Naive thymus-derived CD4-positive, alpha-beta T cell (primary cell): ENCODE data around the gene RSRC1. TPM values are rescaled to one million over a fixed set of nuclear protein-coding genes. Genes with fewer than 3 reads are reported as not detected.

Experiments used
- ATAC-seq: fragments of 150-1000 bp; cut with Tn5 transposase; 2 replicates; pipeline ENCODE4 v1.10.0; 2021; ENCODE audit warnings: mild to moderate bottlenecking, moderate library complexity
- CTCF ChIA-PET: fragments of 350-600 bp; sonication (Branson Sonifier 250); formaldehyde crosslinking; loops from one replicate; lab custom pipeline; 2021; ENCODE audit warnings: antibody characterized with exemption; lab: Charles Lee
- POLR2A ChIA-PET: fragments of 350-600 bp; sonication (Branson Sonifier 250); formaldehyde crosslinking; loops from one replicate; lab custom pipeline; 2021; ENCODE audit warnings: antibody characterized with exemption, inconsistent platforms; lab: Charles Lee
- DNase-seq, 9 donors: peaks; one replicate each; pipeline versions ENCODE4 v3.0.0 to v3.0.0-alpha.2; 2020 to 2022; ENCODE audit warnings: mixed read lengths in 1 of 9
- H3K27ac ChIP-seq: one replicate; pipeline ENCODE4 v1.7.0; 2013; ENCODE audit warnings: mild to moderate bottlenecking, low read depth, low read length, moderate library complexity
- H3K27me3 ChIP-seq, 2 donors: one replicate each; pipeline ENCODE4 v1.7.0; 2013; ENCODE audit warnings: low read length in 2 of 2, mild to moderate bottlenecking in 2 of 2, moderate library complexity in 2 of 2; ENCODE audit not compliant: control insufficient read depth in 2 of 2, insufficient read depth in 2 of 2
- H3K36me3 ChIP-seq, 3 experiments: 1 replicate in 2 of 3; 2 replicates in 1 of 3; pipeline ENCODE4 v1.7.0; 2013; ENCODE audit warnings: low read length in 3 of 3, mild to moderate bottlenecking in 3 of 3, moderate library complexity in 1 of 3; ENCODE audit not compliant: insufficient read depth in 3 of 3, control insufficient read depth in 2 of 3
- H3K4me1 ChIP-seq, 2 donors: one replicate each; pipeline ENCODE4 v1.7.0; 2013; ENCODE audit warnings: low read length in 2 of 2, mild to moderate bottlenecking in 2 of 2, moderate library complexity in 1 of 2; ENCODE audit not compliant: control insufficient read depth in 2 of 2, insufficient read depth in 2 of 2
- H3K4me3 ChIP-seq: 2 replicates; pipeline ENCODE4 v1.7.0; 2013; ENCODE audit warnings: mild to moderate bottlenecking, low read length
- H3K9me3 ChIP-seq, 3 experiments: 1 replicate in 2 of 3; 2 replicates in 1 of 3; pipeline ENCODE4 v1.7.0; 2013; ENCODE audit warnings: low read length in 3 of 3; ENCODE audit not compliant: control insufficient read depth in 2 of 3
- H3K27ac Mint-ChIP-seq, 9 donors: one replicate each; pipeline ENCODE4 v1.8.0; 2020 to 2022; ENCODE audit warnings: mixed read lengths in 9 of 9, mild to moderate bottlenecking in 8 of 9, moderate library complexity in 5 of 9, inconsistent platforms in 2 of 9
- H3K27me3 Mint-ChIP-seq, 5 donors: one replicate each; pipeline ENCODE4 v1.8.0; 2021 to 2022; ENCODE audit warnings: mixed read lengths in 5 of 5, mild to moderate bottlenecking in 1 of 5
- H3K36me3 Mint-ChIP-seq, 5 donors: one replicate each; pipeline ENCODE4 v1.8.0; 2020 to 2022; ENCODE audit warnings: mixed read lengths in 5 of 5, mild to moderate bottlenecking in 3 of 5, inconsistent platforms in 1 of 5
- H3K4me1 Mint-ChIP-seq, 7 donors: one replicate each; pipeline ENCODE4 v1.8.0; 2020 to 2022; ENCODE audit warnings: mixed read lengths in 7 of 7, mild to moderate bottlenecking in 3 of 7, inconsistent platforms in 1 of 7
- H3K4me3 Mint-ChIP-seq, 10 donors: one replicate each; pipeline ENCODE4 v1.8.0; 2020 to 2022; ENCODE audit warnings: mild to moderate bottlenecking in 10 of 10, mixed read lengths in 10 of 10, moderate library complexity in 6 of 10, inconsistent platforms in 2 of 10
- H3K9me3 Mint-ChIP-seq, 11 donors: one replicate each; pipeline ENCODE4 v1.8.0; 2020 to 2022; ENCODE audit warnings: mixed read lengths in 11 of 11, mild to moderate bottlenecking in 4 of 11, inconsistent platforms in 1 of 11, moderate library complexity in 1 of 11
- intact Hi-C, 2 donors: fragments of 100-400 bp; cut with micrococcal nuclease; formaldehyde crosslinking; loops; one replicate each; pipeline ENCODE4 v1.15.1; 2023
- polyA plus RNA-seq, 2 donors: library from polyadenylated mRNA; unstranded; fragments of 300-500 nt; fragmentation: Illumina TruSeq; gene quantifications; one replicate each; pipeline ENCODE4 v1.2.3, GENCODE V29; 2021
- total RNA-seq, 6 experiments: library from RNA in 5 of 6; stranded (reverse) in 5 of 6; gene quantifications; 1 replicate in 5 of 6; 2 replicates in 1 of 6; pipeline ENCODE4 v1.2.3 and lab custom pipeline; 2021 to 2026

RSRC1 gene
- total and polyA plus RNA-seq, 7 experiments from 2014 or later: 30.0 to 45.0 (median 37.4) TPM

- H3K9me3 ChIP-seq: no peaks in the 10 kb centered on the region
- DNase-seq (no peak), ATAC-seq (no peak)
- Mint-ChIP-seq H3K4me3 (no peak overlapping the region), H3K27me3 (no peaks in the 10 kb centered on the region), H3K36me3 (peaks cover 21 to 87% (median 80%) of the 10 kb centered on the region in 5 donors), H3K9me3 (peaks cover 12 to 89% (median 37%) of the 10 kb centered on the region in 11 donors), H3K4me1 (peaks cover 0 to 19% (median 6%) of the 10 kb centered on the region in 7 donors), H3K27ac (no peak overlapping the region)
- CTCF ChIA-PET: no interaction called here
- POLR2A ChIA-PET: no interaction called here
- H3K27me3 ChIP-seq: no peaks in the 10 kb centered on the region
- H3K27ac ChIP-seq: no peak overlapping the region
- no peaks in the 10 kb centered on the region for H3K4me1 ChIP-seq
- intact Hi-C loops: no loop called here
- H3K36me3 ChIP-seq: no peaks in the 10 kb centered on the region
- H3K4me3 ChIP-seq: no peak overlapping the region
Measured at GRCh38 chr3:158247288-158247687, 137.4 kb downstream of the RSRC1 start.

DNA sequence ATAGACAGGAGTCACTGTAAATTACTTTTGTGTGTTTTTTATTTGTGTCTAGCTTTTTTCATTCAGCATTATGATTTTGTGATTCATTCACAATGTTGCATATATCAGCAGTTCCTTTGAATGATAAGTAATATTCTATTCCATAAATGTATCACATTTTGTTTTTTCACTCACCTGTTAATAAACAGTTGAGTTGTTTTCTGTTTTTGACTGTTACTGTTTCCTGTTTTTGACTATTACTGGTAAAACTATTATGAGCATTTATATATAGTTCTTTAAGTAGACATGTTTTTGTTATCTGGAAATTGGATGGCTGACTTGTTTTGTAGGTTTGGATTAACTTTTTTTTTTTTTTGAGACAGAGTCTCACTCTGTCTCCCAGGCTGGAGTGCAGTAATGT is 138.4 kb downstream of the RSRC1 start:
- DNase-seq (no peak), ATAC-seq (no peak)
- Mint-ChIP-seq H3K9me3 (peaks cover 12 to 89% (median 42%) of the 10 kb centered on the region in 11 donors), H3K36me3 (peaks cover 27 to 87% (median 83%) of the 10 kb centered on the region in 5 donors), H3K27me3 (no peaks in the 10 kb centered on the region), H3K4me1 (peaks cover 0 to 24% (median 6%) of the 10 kb centered on the region in 7 donors), H3K4me3 (no peak overlapping the region), H3K27ac (no peak overlapping the region)
- intact Hi-C loops: no loop called here
- H3K4me3 ChIP-seq: no peak overlapping the region
- no peak overlapping the region for H3K27ac ChIP-seq
- CTCF ChIA-PET: no interaction called here
- no peaks in the 10 kb centered on the region for H3K36me3 ChIP-seq
- H3K27me3 ChIP-seq: no peaks in the 10 kb centered on the region
- no peaks in the 10 kb centered on the region for H3K4me1 ChIP-seq
- POLR2A ChIA-PET: no interaction called here
- H3K9me3 ChIP-seq: peaks cover 0 to 8% (median 0%) of the 10 kb centered on the region in 3 experiments

GRCh38 chr3:158249183-158249582 is 139.3 kb downstream of the RSRC1 start:
- intact Hi-C loops: no loop called here
- H3K9me3 ChIP-seq: peaks cover 0 to 8% (median 0%) of the 10 kb centered on the region in 3 experiments
- peaks cover 0 to 24% (median 6%) of the 10 kb centered on the region in 7 donors for H3K4me1 Mint-ChIP-seq
- H3K27ac ChIP-seq: no peak overlapping the region
- ChIA-PET POLR2A (no interaction called here), CTCF (no interaction called here)
- peaks cover 12 to 83% (median 45%) of the 10 kb centered on the region in 11 donors for H3K9me3 Mint-ChIP-seq
- DNase-seq (no peak), ATAC-seq (no peak)
- peaks cover 32 to 86% (median 79%) of the 10 kb centered on the region in 5 donors for H3K36me3 Mint-ChIP-seq
- H3K36me3 ChIP-seq: no peaks in the 10 kb centered on the region
- H3K4me3 Mint-ChIP-seq: no peak overlapping the region
- no peaks in the 10 kb centered on the region for H3K27me3 Mint-ChIP-seq
- no peaks in the 10 kb centered on the region for H3K4me1 ChIP-seq
- no peak overlapping the region for H3K4me3 ChIP-seq
- H3K27ac Mint-ChIP-seq: no peak overlapping the region
- no peaks in the 10 kb centered on the region for H3K27me3 ChIP-seq

- H3K27ac Mint-ChIP-seq: no peak overlapping the region
- intact Hi-C loops: no loop called here
- H3K27me3 ChIP-seq: no peaks in the 10 kb centered on the region
- no peak overlapping the region for H3K4me3 Mint-ChIP-seq
- peaks cover 17 to 78% (median 68%) of the 10 kb centered on the region in 5 donors for H3K36me3 Mint-ChIP-seq
- H3K4me1 Mint-ChIP-seq: peaks cover 0 to 23% (median 12%) of the 10 kb centered on the region in 7 donors
- no peak overlapping the region for H3K4me3 ChIP-seq
- H3K27ac ChIP-seq: no peak overlapping the region
- POLR2A ChIA-PET: no interaction called here
- CTCF ChIA-PET: no interaction called here
- ATAC-seq (no peak), DNase-seq (no peak)
- H3K9me3 Mint-ChIP-seq: peaks cover 2 to 54% (median 27%) of the 10 kb centered on the region in 11 donors
- H3K27me3 Mint-ChIP-seq: no peaks in the 10 kb centered on the region
- no peaks in the 10 kb centered on the region for H3K4me1 ChIP-seq
- H3K36me3 ChIP-seq: peaks cover 0 to 3% (median 0%) of the 10 kb centered on the region in 3 experiments
- no peaks in the 10 kb centered on the region for H3K9me3 ChIP-seq
Measured at GRCh38 chr3:158258619-158259018, 148.7 kb downstream of the RSRC1 start.

GRCh38 chr3:158260392-158260791 is 150.5 kb downstream of the RSRC1 start:
- H3K36me3 Mint-ChIP-seq: peaks cover 10 to 83% (median 74%) of the 10 kb centered on the region in 5 donors
- intact Hi-C loops: no loop called here
- CTCF ChIA-PET: no interaction called here

GRCh38 chr3:158261371-158261991 is 151.6 kb downstream of the RSRC1 start:
- intact Hi-C loops: no loop called here
- peaks cover 4 to 83% (median 75%) of the 10 kb centered on the region in 5 donors for H3K36me3 Mint-ChIP-seq
- no peak for DNase-seq

More at GRCh38 chr3:158260392-158260791, 150.5 kb downstream of the RSRC1 start:
- H3K27me3 ChIP-seq: no peaks in the 10 kb centered on the region
- Mint-ChIP-seq H3K27ac (no peak overlapping the region), H3K27me3 (no peaks in the 10 kb centered on the region), H3K4me1 (peaks cover 0 to 23% (median 12%) of the 10 kb centered on the region in 7 donors), H3K4me3 (no peak overlapping the region), H3K9me3 (peaks cover 2 to 67% (median 34%) of the 10 kb centered on the region in 11 donors)
- no peak for ATAC-seq
- no peak for DNase-seq
- H3K4me1 ChIP-seq: no peaks in the 10 kb centered on the region
- H3K9me3 ChIP-seq: peaks cover 0 to 4% (median 0%) of the 10 kb centered on the region in 3 experiments
- POLR2A ChIA-PET: no interaction called here
- no peak overlapping the region for H3K27ac ChIP-seq
- peaks cover 0 to 3% (median 0%) of the 10 kb centered on the region in 3 experiments for H3K36me3 ChIP-seq
- H3K4me3 ChIP-seq: no peak overlapping the region

More at GRCh38 chr3:158261371-158261991, 151.6 kb downstream of the RSRC1 start:
- ATAC-seq: no peak
- no peaks in the 10 kb centered on the region for H3K4me1 ChIP-seq
- H3K27me3 ChIP-seq: no peaks in the 10 kb centered on the region
- Mint-ChIP-seq H3K27me3 (no peaks in the 10 kb centered on the region), H3K9me3 (peaks cover 2 to 63% (median 31%) of the 10 kb centered on the region in 11 donors), H3K4me1 (peaks cover 0 to 16% (median 7%) of the 10 kb centered on the region in 7 donors), H3K27ac (no peak overlapping the region), H3K4me3 (no peak overlapping the region)
- no peak overlapping the region for H3K27ac ChIP-seq
- H3K9me3 ChIP-seq: peaks cover 0 to 5% (median 0%) of the 10 kb centered on the region in 3 experiments
- H3K36me3 ChIP-seq: peaks cover 0 to 3% (median 0%) of the 10 kb centered on the region in 3 experiments
- POLR2A ChIA-PET: no interaction called here
- CTCF ChIA-PET: no interaction called here
- H3K4me3 ChIP-seq: no peak overlapping the region
